SU-DHL-6 (cell line): ENCODE results near the gene RHOG.

Experiments
- H2AFZ ChIP-seq: fragments of 200-600 bp; sonication (generic); 2 replicates; pipeline ENCODE4 v1.6.1; 2014; ENCODE audit warnings: low read depth, mild to moderate bottlenecking, moderate library complexity, mixed read lengths, antibody characterized with exemption, low read length; ENCODE audit not compliant: severe bottlenecking
- H3F3A ChIP-seq: fragments of 200-600 bp; shearing (Covaris generic); 2 replicates; pipeline ENCODE4 v1.6.0; 2016; ENCODE audit warnings: antibody characterized with exemption, mild to moderate bottlenecking; ENCODE audit not compliant: insufficient read depth
- H3K27ac ChIP-seq: fragments of 200-600 bp; sonication (generic); 2 replicates; pipeline ENCODE4 v1.5.1; 2016; ENCODE audit warnings: low read depth, mild to moderate bottlenecking, low read length, moderate library complexity, mixed read lengths
- H3K27me3 ChIP-seq: fragments of 200-600 bp; sonication (generic), shearing (Covaris generic); 2 replicates; pipeline ENCODE4 v1.6.0; 2014; ENCODE audit warnings: mild to moderate bottlenecking, low read length
- H3K36me3 ChIP-seq: fragments of 200-600 bp; sonication (generic); 2 replicates; pipeline ENCODE4 v1.6.1; 2014; ENCODE audit warnings: mild to moderate bottlenecking, low read length, mixed read lengths
- H3K4me2 ChIP-seq: fragments of 300-600, 200-600 bp; shearing (Covaris generic), sonication (generic); 2 replicates; pipeline ENCODE4 v1.6.0; 2014; ENCODE audit warnings: low read length, low read depth, mild to moderate bottlenecking; ENCODE audit not compliant: poor library complexity, severe bottlenecking
- H3K4me3 ChIP-seq: fragments of 200-600 bp; sonication (generic); 2 replicates; pipeline ENCODE4 v1.5.1; 2014; ENCODE audit warnings: antibody characterized with exemption, low read length, mild to moderate bottlenecking, mixed read lengths; ENCODE audit not compliant: insufficient read depth, poor library complexity, severe bottlenecking
- H3K79me2 ChIP-seq: fragments of 200-600 bp; sonication (generic); 2 replicates; pipeline ENCODE4 v1.6.1; 2014; ENCODE audit warnings: mild to moderate bottlenecking, low read length, moderate library complexity; ENCODE audit not compliant: insufficient read depth
- H3K9ac ChIP-seq: fragments of 200-600 bp; sonication (generic); 2 replicates; pipeline ENCODE4 v1.7.0; 2014; ENCODE audit warnings: mild to moderate bottlenecking, low read length
- H3K9me2 ChIP-seq: fragments of 200-600 bp; sonication (generic); replicated peaks from 2 replicates; pipeline ENCODE4 v1.6.1; 2014; ENCODE audit warnings: low read length; ENCODE audit not compliant: insufficient read depth
- H3K9me3 ChIP-seq: fragments of 200-600 bp; sonication (generic); 2 replicates; pipeline ENCODE4 v1.6.1; 2014; ENCODE audit warnings: low read length, mixed read lengths; ENCODE audit not compliant: insufficient read depth
- H4K20me1 ChIP-seq: fragments of 200-600 bp; sonication (generic); 2 replicates; pipeline ENCODE4 v1.6.1; 2014; ENCODE audit warnings: low read depth, mild to moderate bottlenecking, antibody characterized with exemption, low read length, moderate library complexity, mixed read lengths
- CTCF ChIP-seq: fragments of 200-600 bp; sonication (generic); IDR thresholded peaks from one replicate; pipeline ENCODE4 v1.5.1; 2017; ENCODE audit warnings: antibody characterized with exemption, mild to moderate bottlenecking, low read length, moderate library complexity; ENCODE audit not compliant: insufficient read depth, poor library complexity, severe bottlenecking
- EZH2phosphoT487 ChIP-seq: fragments of 200-600 bp; sonication (generic), shearing (Covaris generic); conservative IDR thresholded peaks from 2 replicates; pipeline ENCODE4 v1.6.1; 2018; ENCODE audit warnings: mild to moderate bottlenecking, antibody characterized with exemption, low read length, moderate library complexity, mixed read lengths

RHOG gene

GRCh38 chr11:3853899-3854659 is 13.3 kb upstream of the RHOG start:
- H3K27ac ChIP-seq: peak overlapping the region; percentile 93
- no peaks in the 10 kb centered on the region for H3K9me3 ChIP-seq
- H3K79me2 ChIP-seq: peaks cover 25% of the 10 kb centered on the region
- no peaks in the 10 kb centered on the region for H3K9me2 ChIP-seq
- peak overlapping the region; percentile 85 for H2AFZ ChIP-seq
- H4K20me1 ChIP-seq: no peaks in the 10 kb centered on the region; the same call in 1 of the 2 replicates
- H3K36me3 ChIP-seq: no peaks in the 10 kb centered on the region
- peaks cover 16% of the 10 kb centered on the region for H3F3A ChIP-seq
- peak overlapping the region; percentile 40 for H3K4me3 ChIP-seq
- TF ChIP-seq EZH2phosphoT487: no peak
- TF ChIP-seq CTCF: no peak
- peak overlapping the region; percentile 76 for H3K4me2 ChIP-seq
- peak overlapping the region; percentile 72 for H3K9ac ChIP-seq
- H3K27me3 ChIP-seq: no peaks in the 10 kb centered on the region

GRCh38 chr11:3853545-3853842 is 12.7 kb upstream of the RHOG start:
- H3K27me3 ChIP-seq: no peaks in the 10 kb centered on the region
- H3K27ac ChIP-seq: peak overlapping the region; percentile 93
- H3K9ac ChIP-seq: peak overlapping the region; percentile 72
- peak overlapping the region; percentile 76 for H3K4me2 ChIP-seq
- peak overlapping the region; percentile 85 for H2AFZ ChIP-seq
- TF ChIP-seq EZH2phosphoT487 (no peak), CTCF (no peak)
- H3F3A ChIP-seq: peaks cover 16% of the 10 kb centered on the region
- H3K9me2 ChIP-seq: no peaks in the 10 kb centered on the region
- H3K79me2 ChIP-seq: peaks cover 19% of the 10 kb centered on the region; the same call in 1 of the 2 replicates
- H3K4me3 ChIP-seq: no peak overlapping the region
- no peaks in the 10 kb centered on the region for H3K36me3 ChIP-seq
- H4K20me1 ChIP-seq: no peaks in the 10 kb centered on the region; the same call in 1 of the 2 replicates
- H3K9me3 ChIP-seq: no peaks in the 10 kb centered on the region

GRCh38 chr11:3849297-3849874 is 8.6 kb upstream of the RHOG start:
- Histone ChIP-seq H3F3A (peaks cover 12% of the 10 kb centered on the region), H3K27ac (no peak overlapping the region), H3K9me3 (no peaks in the 10 kb centered on the region), H3K4me3 (no peak overlapping the region), H3K79me2 (no peaks in the 10 kb centered on the region), H3K4me2 (no peak overlapping the region), H2AFZ (no peak overlapping the region), H3K27me3 (no peaks in the 10 kb centered on the region), H4K20me1 (no peaks in the 10 kb centered on the region), H3K9me2 (no peaks in the 10 kb centered on the region), H3K9ac (no peak overlapping the region), H3K36me3 (no peaks in the 10 kb centered on the region)
- peak; percentile 85 for TF ChIP-seq CTCF
- TF ChIP-seq EZH2phosphoT487: no peak
